ENCODE data around the gene PPP1R14C. TPM values are rescaled to one million over a fixed set of nuclear protein-coding genes. Genes with fewer than 3 reads are reported as not detected.

Gene PPP1R14C
- total RNA-seq, 2 donors from 2014 or later: not detected

- peaks cover 12% of the 10 kb centered on the region for H3K27me3 Mint-ChIP-seq
- H3K36me3 Mint-ChIP-seq (ENCODE audit: low read depth): no peaks in the 10 kb centered on the region
- H3K4me3 Mint-ChIP-seq: no peak overlapping the region
- no peak for ATAC-seq (replicated peaks)
- no peaks in the 10 kb centered on the region for H3K9me3 Mint-ChIP-seq
- no peaks in the 10 kb centered on the region for H3K4me1 Mint-ChIP-seq
- no peak overlapping the region for H3K27ac Mint-ChIP-seq
These were observed 130.8 kb downstream of the PPP1R14C start for GRCh38 chr6:150273457-150274309.

GRCh38 chr6:150275489-150275888, 132.6 kb downstream of the PPP1R14C start:
- Mint-ChIP-seq H3K27ac (no peak overlapping the region), H3K27me3 (peaks cover 17% of the 10 kb centered on the region), H3K4me1 (no peaks in the 10 kb centered on the region), H3K9me3 (no peaks in the 10 kb centered on the region), H3K36me3 (ENCODE audit: low read depth) (no peaks in the 10 kb centered on the region), H3K4me3 (no peak overlapping the region)
- ATAC-seq (replicated peaks): no peak

GRCh38 chr6:150276168-150276936, 133.5 kb downstream of the PPP1R14C start:
- peaks cover 20% of the 10 kb centered on the region for H3K27me3 Mint-ChIP-seq
- ATAC-seq (replicated peaks): no peak
- peaks cover 4% of the 10 kb centered on the region for H3K9me3 Mint-ChIP-seq
- H3K27ac Mint-ChIP-seq: no peak overlapping the region
- no peaks in the 10 kb centered on the region for H3K36me3 Mint-ChIP-seq (ENCODE audit: low read depth)
- H3K4me1 Mint-ChIP-seq: no peaks in the 10 kb centered on the region
- no peak overlapping the region for H3K4me3 Mint-ChIP-seq

GRCh38 chr6:150276937-150277742, 134.3 kb downstream of the PPP1R14C start:
- no peak overlapping the region for H3K4me3 Mint-ChIP-seq
- H3K36me3 Mint-ChIP-seq (ENCODE audit: low read depth): no peaks in the 10 kb centered on the region
- H3K4me1 Mint-ChIP-seq: no peaks in the 10 kb centered on the region
- peaks cover 4% of the 10 kb centered on the region for H3K9me3 Mint-ChIP-seq
- H3K27me3 Mint-ChIP-seq: peaks cover 20% of the 10 kb centered on the region
- H3K27ac Mint-ChIP-seq: no peak overlapping the region
- ATAC-seq (replicated peaks): no peak

GRCh38 chr6:150279533-150279932, 136.7 kb downstream of the PPP1R14C start:
- no peak overlapping the region for H3K4me3 Mint-ChIP-seq
- H3K4me1 Mint-ChIP-seq: no peaks in the 10 kb centered on the region
- H3K36me3 Mint-ChIP-seq (ENCODE audit: low read depth): no peaks in the 10 kb centered on the region
- H3K9me3 Mint-ChIP-seq: peaks cover 4% of the 10 kb centered on the region
- H3K27me3 Mint-ChIP-seq: peaks cover 22% of the 10 kb centered on the region
- no peak for ATAC-seq (replicated peaks)
- H3K27ac Mint-ChIP-seq: no peak overlapping the region

- H3K27ac Mint-ChIP-seq: no peak overlapping the region
- no peaks in the 10 kb centered on the region for H3K36me3 Mint-ChIP-seq (ENCODE audit: low read depth)
- peaks cover 4% of the 10 kb centered on the region for H3K9me3 Mint-ChIP-seq
- H3K4me3 Mint-ChIP-seq: no peak overlapping the region
- H3K27me3 Mint-ChIP-seq: peaks cover 29% of the 10 kb centered on the region
- no peak for ATAC-seq (replicated peaks)
- no peaks in the 10 kb centered on the region for H3K4me1 Mint-ChIP-seq
These were observed 137.9 kb downstream of the PPP1R14C start for GRCh38 chr6:150280703-150281102.

GRCh38 chr6:150281767-150282166, 138.9 kb downstream of the PPP1R14C start:
- ATAC-seq (replicated peaks): no peak
- Mint-ChIP-seq H3K4me1 (no peaks in the 10 kb centered on the region), H3K9me3 (peaks cover 4% of the 10 kb centered on the region), H3K4me3 (no peak overlapping the region), H3K36me3 (ENCODE audit: low read depth) (no peaks in the 10 kb centered on the region), H3K27ac (no peak overlapping the region), H3K27me3 (peaks cover 35% of the 10 kb centered on the region)

GRCh38 chr6:150282806-150283205, 140.0 kb downstream of the PPP1R14C start:
- Mint-ChIP-seq H3K9me3 (peaks cover 4% of the 10 kb centered on the region), H3K36me3 (ENCODE audit: low read depth) (no peaks in the 10 kb centered on the region), H3K27ac (no peak overlapping the region), H3K4me3 (no peak overlapping the region), H3K4me1 (no peaks in the 10 kb centered on the region), H3K27me3 (peaks cover 39% of the 10 kb centered on the region)
- ATAC-seq (replicated peaks): peak; percentile 52

- H3K36me3 Mint-ChIP-seq (ENCODE audit: low read depth): no peaks in the 10 kb centered on the region
- no peak for ATAC-seq (replicated peaks)
- peaks cover 35% of the 10 kb centered on the region for H3K27me3 Mint-ChIP-seq
- no peaks in the 10 kb centered on the region for H3K9me3 Mint-ChIP-seq
- no peaks in the 10 kb centered on the region for H3K4me1 Mint-ChIP-seq
- H3K4me3 Mint-ChIP-seq: no peak overlapping the region
- no peak overlapping the region for H3K27ac Mint-ChIP-seq
These were observed 143.6 kb downstream of the PPP1R14C start for GRCh38 chr6:150286460-150286859.

- no peak for ATAC-seq (replicated peaks)
- H3K27ac Mint-ChIP-seq: no peak overlapping the region
- peaks cover 37% of the 10 kb centered on the region for H3K27me3 Mint-ChIP-seq
- no peaks in the 10 kb centered on the region for H3K4me1 Mint-ChIP-seq
- H3K36me3 Mint-ChIP-seq (ENCODE audit: low read depth): no peaks in the 10 kb centered on the region
- no peak overlapping the region for H3K4me3 Mint-ChIP-seq
- peaks cover 2% of the 10 kb centered on the region for H3K9me3 Mint-ChIP-seq
These were observed 144.1 kb downstream of the PPP1R14C start for GRCh38 chr6:150286912-150287311.

GRCh38 chr6:150288456-150288855, 145.6 kb downstream of the PPP1R14C start:
- Mint-ChIP-seq H3K9me3 (peaks cover 4% of the 10 kb centered on the region), H3K27ac (no peak overlapping the region), H3K36me3 (ENCODE audit: low read depth) (no peaks in the 10 kb centered on the region), H3K4me1 (no peaks in the 10 kb centered on the region), H3K27me3 (peaks cover 39% of the 10 kb centered on the region), H3K4me3 (no peak overlapping the region)
- no peak for ATAC-seq (replicated peaks)

- no peak for ATAC-seq (replicated peaks)
- peaks cover 4% of the 10 kb centered on the region for H3K9me3 Mint-ChIP-seq
- H3K4me1 Mint-ChIP-seq: no peaks in the 10 kb centered on the region
- H3K36me3 Mint-ChIP-seq (ENCODE audit: low read depth): no peaks in the 10 kb centered on the region
- no peak overlapping the region for H3K4me3 Mint-ChIP-seq
- H3K27ac Mint-ChIP-seq: no peak overlapping the region
- peaks cover 36% of the 10 kb centered on the region for H3K27me3 Mint-ChIP-seq
These were observed 146.7 kb downstream of the PPP1R14C start for GRCh38 chr6:150289454-150290071.

- no peak overlapping the region for H3K27ac Mint-ChIP-seq
- ATAC-seq (replicated peaks): no peak
These were observed 147.6 kb downstream of the PPP1R14C start for GRCh38 chr6:150290429-150290828.

More at GRCh38 chr6:150290429-150290828, 147.6 kb downstream of the PPP1R14C start:
- Mint-ChIP-seq H3K4me3 (no peak overlapping the region), H3K36me3 (ENCODE audit: low read depth) (no peaks in the 10 kb centered on the region), H3K4me1 (no peaks in the 10 kb centered on the region), H3K9me3 (peaks cover 4% of the 10 kb centered on the region), H3K27me3 (peaks cover 29% of the 10 kb centered on the region)

Measured in activated T-helper 17 cell treated with anti-CD3 and anti-CD28 coated beads, Interleukin-2, amount 50 U/mL, for 72 hours (primary cell).